ENCODE results near the gene HOXA11. TPM values are rescaled to one million over a fixed set of nuclear protein-coding genes. Genes with fewer than 3 reads are reported as not detected.

Gene HOXA11
- total RNA-seq, 1 donor from 2014 or later: 9.8 TPM

DNA sequence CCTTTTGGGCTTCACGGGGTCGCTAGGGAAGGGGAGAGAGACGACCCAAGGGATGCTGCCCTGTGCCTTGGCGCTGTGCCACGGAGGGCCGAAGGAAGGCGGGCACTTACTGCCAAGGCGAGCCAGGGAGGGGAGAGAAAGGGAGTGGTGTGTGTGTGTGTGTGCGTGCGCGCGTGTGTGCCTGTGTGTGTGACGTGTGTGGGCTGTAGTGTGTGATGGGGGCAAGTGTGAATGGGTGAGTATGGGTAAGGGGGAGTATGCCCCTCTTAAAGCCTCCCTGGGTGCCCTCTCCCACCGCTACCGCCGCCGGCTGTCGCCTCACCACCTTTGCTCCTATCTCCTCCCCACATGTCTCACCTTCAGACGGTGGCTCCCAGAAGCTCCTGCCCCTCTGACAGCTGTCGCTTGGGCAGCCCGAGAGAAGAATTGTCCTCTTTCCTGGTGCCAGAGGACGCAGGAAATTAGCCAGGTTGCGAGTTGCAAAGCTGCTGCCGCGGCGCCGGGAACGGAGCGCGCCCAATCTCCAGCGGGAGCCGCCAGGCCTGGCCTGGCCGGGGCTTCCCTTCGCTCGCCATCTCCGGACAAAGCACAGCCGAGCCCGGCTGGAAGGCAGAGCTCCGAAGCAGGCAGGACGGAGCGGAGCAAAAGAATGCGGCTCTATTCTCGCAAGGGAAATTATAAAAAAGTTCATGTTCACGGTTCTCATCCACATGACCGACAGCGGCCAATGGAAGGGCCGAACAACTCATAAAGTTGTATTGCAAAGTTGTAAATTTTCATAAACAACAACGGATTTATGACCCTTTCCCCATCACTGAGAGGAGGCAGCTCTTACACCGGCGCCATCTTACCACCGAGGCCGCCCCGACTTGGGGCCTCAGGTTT lies 32.9 kb downstream of the HOXA11 start, which contains the start of gene HOXA3:
Gene HOXA3 (minus strand): TSS at position 653 of the 885 bp plus-strand sequence. CDS start 41,943 bp downstream, outside the sequence.
- H3K36me3 ChIP-seq: no peaks in the 10 kb centered on the region
- intact Hi-C loops (cut with DNase I): loop anchor here (10.0 kb wide), 1 partner anchor 947 kb away; the partner anchor contains the start of genes CBX3 and HNRNPA2B1
- DNase-seq (ENCODE audit: extremely low spot score in 2 of 2): no peak
- H3K4me1 ChIP-seq: peaks cover 73% of the 10 kb centered on the region
- TF ChIP-seq POLR2A (IDR thresholded peaks at IDR 0.05) (no peak), POLR2AphosphoS5 (IDR thresholded peaks at IDR 0.05; ENCODE audit: insufficient read depth in 1 of 2, low read depth in 1 of 2) (peak; percentile 69 to 79)
- TF ChIP-seq, protein P1, sequence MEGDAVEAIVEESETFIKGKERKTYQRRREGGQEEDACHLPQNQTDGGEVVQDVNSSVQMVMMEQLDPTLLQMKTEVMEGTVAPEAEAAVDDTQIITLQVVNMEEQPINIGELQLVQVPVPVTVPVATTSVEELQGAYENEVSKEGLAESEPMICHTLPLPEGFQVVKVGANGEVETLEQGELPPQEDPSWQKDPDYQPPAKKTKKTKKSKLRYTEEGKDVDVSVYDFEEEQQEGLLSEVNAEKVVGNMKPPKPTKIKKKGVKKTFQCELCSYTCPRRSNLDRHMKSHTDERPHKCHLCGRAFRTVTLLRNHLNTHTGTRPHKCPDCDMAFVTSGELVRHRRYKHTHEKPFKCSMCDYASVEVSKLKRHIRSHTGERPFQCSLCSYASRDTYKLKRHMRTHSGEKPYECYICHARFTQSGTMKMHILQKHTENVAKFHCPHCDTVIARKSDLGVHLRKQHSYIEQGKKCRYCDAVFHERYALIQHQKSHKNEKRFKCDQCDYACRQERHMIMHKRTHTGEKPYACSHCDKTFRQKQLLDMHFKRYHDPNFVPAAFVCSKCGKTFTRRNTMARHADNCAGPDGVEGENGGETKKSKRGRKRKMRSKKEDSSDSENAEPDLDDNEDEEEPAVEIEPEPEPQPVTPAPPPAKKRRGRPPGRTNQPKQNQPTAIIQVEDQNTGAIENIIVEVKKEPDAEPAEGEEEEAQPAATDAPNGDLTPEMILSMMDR (IDR thresholded peaks at IDR 0.05): no peak
- H3K4me3 ChIP-seq: peak within 1 kb of the TSS; percentile 49 to 57
- H3K27me3 ChIP-seq: no peaks in the 10 kb centered on the region
- peak within 1 kb of the TSS; percentile 84 for H3K27ac ChIP-seq
- no peaks in the 10 kb centered on the region for H3K9me3 ChIP-seq

DNA sequence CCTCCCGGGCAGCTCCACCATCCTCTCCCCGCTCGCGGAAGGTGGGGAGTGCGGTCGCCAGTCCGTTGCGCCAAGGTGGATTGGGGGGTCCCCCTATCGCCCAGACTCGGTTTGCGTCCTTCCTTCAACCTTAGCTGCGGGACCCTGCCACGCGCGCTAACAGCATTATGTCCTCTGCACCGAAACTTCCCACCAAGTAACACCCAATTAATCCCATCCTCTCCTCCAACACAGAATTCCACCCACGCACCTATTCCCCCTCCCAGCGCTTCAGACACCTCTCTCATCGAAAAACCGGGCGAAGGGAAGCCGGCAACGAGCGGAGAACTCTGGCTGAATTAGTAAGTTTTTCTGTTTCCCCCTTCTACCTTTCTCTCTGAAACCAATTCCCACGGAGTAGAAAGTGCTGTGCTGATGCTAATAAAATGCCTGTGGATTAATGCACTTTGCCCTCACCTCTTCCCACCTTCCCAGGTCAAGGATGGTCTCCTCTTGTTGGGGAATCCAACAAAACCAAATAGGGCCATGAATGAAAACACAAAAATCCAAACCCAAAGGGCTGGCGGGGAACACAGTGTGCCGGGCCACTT lies 33.6 kb downstream of the HOXA11 start:
- peak overlapping the region; percentile 49 to 57 for H3K4me3 ChIP-seq
- no peak for TF ChIP-seq POLR2A (IDR thresholded peaks at IDR 0.05)
- intact Hi-C loops (cut with DNase I): loop anchor here (10.0 kb wide), 1 partner anchor 947 kb away; the partner anchor contains the start of genes CBX3 and HNRNPA2B1
- peak overlapping the region; percentile 84 for H3K27ac ChIP-seq
- peak in 1 of 2 donors; percentile 86 for DNase-seq (ENCODE audit: extremely low spot score in 2 of 2)
- no peaks in the 10 kb centered on the region for H3K9me3 ChIP-seq
- no peaks in the 10 kb centered on the region for H3K36me3 ChIP-seq
- H3K4me1 ChIP-seq: peaks cover 68% of the 10 kb centered on the region
- no peaks in the 10 kb centered on the region for H3K27me3 ChIP-seq

DNA sequence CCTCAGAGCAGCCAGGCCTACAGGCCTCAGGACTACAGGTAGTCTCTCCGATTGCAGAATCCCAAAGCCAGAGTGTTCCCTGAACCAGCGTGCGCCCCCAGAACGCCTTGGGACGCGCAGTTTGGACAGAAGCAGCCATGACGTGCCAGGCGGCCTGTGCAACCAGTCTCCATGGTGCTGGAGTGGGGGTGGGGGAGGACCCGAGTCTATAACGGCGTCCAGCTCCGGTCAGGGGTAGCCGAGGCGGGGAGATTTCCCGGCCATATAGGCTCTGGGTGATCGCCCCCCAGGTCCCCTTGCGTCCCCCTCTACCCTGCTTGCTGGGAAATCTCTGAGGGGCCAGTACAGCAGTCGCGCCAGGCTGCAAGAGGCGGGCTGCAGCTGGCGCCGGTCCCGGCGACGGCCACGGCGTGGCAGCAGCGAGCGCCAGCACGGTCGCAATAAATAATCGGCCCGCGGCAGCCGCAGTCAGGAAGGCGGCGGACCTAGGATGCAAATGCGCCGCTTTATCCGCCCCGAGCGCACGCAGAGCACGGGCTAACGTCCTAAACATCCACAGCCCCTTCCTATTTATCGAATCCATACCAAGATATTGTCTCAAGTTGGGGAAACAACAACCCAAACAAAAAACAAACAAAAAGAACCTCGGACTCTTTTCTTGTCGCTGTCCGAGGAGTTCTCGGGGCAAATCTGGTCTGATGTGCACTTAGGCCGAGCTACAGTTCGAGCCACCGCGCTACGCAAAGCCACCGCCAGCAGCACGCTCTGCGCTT lies 34.3 kb downstream of the HOXA11 start:
- Histone ChIP-seq H3K27me3 (no peaks in the 10 kb centered on the region), H3K4me3 (peak overlapping the region; percentile 49 to 57), H3K36me3 (no peaks in the 10 kb centered on the region), H3K4me1 (peaks cover 63% of the 10 kb centered on the region), H3K27ac (peak overlapping the region; percentile 84), H3K9me3 (no peaks in the 10 kb centered on the region)
- intact Hi-C loops (cut with DNase I): loop anchor here (10.0 kb wide), 1 partner anchor 946 kb away; the partner anchor contains the start of genes CBX3 and HNRNPA2B1
- TF ChIP-seq, protein P1 (IDR thresholded peaks at IDR 0.05): peak in 2 of 3 experiments; percentile 12 to 81
- peak; percentile 61 to 87 for TF ChIP-seq POLR2AphosphoS5 (IDR thresholded peaks at IDR 0.05; ENCODE audit: insufficient read depth in 1 of 2, low read depth in 1 of 2)
- peak in 1 of 2 donors; percentile 37 for TF ChIP-seq POLR2A (IDR thresholded peaks at IDR 0.05)
- DNase-seq (ENCODE audit: extremely low spot score in 2 of 2): peak in 1 of 2 donors; percentile 86

DNA sequence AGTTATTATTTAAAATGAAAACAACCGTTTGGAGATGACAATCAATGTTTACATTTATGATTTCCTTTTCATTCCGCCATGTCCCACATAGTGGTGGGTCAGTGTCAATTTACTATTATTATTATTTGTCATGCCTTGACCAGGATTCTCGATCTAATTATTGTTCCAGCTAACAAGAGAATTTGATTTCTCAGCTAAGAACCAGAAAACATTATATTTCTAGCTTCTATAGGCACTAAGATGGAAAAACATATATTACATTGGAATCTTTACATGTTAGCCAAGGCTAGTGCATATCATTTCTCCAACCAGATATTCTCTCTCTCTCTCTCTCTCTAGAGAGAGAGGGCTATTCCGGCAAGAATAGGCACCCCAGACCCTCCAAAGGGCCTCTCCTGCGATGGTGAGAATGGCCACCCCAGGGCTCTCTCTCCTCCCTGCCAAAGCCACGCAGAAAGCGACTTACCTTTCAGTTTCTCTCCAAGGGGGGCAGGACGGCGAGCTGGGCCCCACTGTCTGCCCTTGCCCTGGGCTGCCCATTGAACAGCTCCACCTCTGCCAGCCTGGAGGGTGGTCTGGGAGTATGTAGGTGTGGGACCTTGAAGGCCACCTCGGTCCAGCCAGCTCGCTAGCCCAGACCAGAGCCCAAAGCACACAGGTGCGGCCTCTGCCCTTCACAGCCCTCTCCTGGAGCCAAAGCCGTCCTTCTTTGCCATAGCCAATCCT lies 35.0 kb downstream of the HOXA11 start:
- TF ChIP-seq POLR2AphosphoS5 (IDR thresholded peaks at IDR 0.05; ENCODE audit: insufficient read depth in 1 of 2, low read depth in 1 of 2): no peak
- no peak for TF ChIP-seq POLR2A (IDR thresholded peaks at IDR 0.05)
- TF ChIP-seq, protein P1 (IDR thresholded peaks at IDR 0.05): no peak
- intact Hi-C loops (cut with DNase I): loop anchor here (10.0 kb wide), 1 partner anchor 945 kb away; the partner anchor contains the start of genes CBX3 and HNRNPA2B1
- H3K27me3 ChIP-seq: no peaks in the 10 kb centered on the region
- H3K27ac ChIP-seq: peak overlapping the region; percentile 84
- no peaks in the 10 kb centered on the region for H3K36me3 ChIP-seq
- peaks cover 55% of the 10 kb centered on the region for H3K4me1 ChIP-seq
- H3K4me3 ChIP-seq: peak overlapping the region; percentile 49 to 57
- H3K9me3 ChIP-seq: no peaks in the 10 kb centered on the region
- peak in 1 of 2 donors; percentile 88 for DNase-seq (ENCODE audit: extremely low spot score in 2 of 2)

Measured in vagina (tissue), 2 donors.